Measurements from ENCODE around the gene AFDN. TPM values are rescaled to one million over a fixed set of nuclear protein-coding genes. Genes with fewer than 3 reads are reported as not detected.

AFDN gene
- total and polyA plus RNA-seq, 2 of the 8 experiments (the other 6 are each of a cell fraction or from before 2014, with no cell fraction given): 53.4 to 192 TPM

DNA sequence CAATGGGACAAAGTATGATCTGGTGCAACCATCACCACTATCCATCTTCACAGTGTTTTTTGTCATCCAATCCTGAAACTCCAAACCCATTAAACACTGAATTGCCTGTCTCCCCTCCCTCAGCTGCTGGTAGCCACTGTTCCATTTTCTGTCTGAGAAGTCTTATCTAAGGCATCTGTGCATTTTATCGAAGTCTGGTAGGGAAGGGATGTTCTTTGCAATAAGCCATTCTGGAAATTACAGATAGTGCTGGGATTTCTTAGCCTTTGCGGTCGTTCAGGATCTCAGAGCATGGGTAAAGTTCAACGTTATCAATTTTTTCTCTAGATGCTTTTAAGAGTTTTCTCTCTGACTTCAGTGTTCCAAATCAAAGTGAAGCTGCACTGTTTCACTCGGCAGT, 194.9 kb downstream of the AFDN start (continued):
- TF ChIP-seq, protein P1, sequence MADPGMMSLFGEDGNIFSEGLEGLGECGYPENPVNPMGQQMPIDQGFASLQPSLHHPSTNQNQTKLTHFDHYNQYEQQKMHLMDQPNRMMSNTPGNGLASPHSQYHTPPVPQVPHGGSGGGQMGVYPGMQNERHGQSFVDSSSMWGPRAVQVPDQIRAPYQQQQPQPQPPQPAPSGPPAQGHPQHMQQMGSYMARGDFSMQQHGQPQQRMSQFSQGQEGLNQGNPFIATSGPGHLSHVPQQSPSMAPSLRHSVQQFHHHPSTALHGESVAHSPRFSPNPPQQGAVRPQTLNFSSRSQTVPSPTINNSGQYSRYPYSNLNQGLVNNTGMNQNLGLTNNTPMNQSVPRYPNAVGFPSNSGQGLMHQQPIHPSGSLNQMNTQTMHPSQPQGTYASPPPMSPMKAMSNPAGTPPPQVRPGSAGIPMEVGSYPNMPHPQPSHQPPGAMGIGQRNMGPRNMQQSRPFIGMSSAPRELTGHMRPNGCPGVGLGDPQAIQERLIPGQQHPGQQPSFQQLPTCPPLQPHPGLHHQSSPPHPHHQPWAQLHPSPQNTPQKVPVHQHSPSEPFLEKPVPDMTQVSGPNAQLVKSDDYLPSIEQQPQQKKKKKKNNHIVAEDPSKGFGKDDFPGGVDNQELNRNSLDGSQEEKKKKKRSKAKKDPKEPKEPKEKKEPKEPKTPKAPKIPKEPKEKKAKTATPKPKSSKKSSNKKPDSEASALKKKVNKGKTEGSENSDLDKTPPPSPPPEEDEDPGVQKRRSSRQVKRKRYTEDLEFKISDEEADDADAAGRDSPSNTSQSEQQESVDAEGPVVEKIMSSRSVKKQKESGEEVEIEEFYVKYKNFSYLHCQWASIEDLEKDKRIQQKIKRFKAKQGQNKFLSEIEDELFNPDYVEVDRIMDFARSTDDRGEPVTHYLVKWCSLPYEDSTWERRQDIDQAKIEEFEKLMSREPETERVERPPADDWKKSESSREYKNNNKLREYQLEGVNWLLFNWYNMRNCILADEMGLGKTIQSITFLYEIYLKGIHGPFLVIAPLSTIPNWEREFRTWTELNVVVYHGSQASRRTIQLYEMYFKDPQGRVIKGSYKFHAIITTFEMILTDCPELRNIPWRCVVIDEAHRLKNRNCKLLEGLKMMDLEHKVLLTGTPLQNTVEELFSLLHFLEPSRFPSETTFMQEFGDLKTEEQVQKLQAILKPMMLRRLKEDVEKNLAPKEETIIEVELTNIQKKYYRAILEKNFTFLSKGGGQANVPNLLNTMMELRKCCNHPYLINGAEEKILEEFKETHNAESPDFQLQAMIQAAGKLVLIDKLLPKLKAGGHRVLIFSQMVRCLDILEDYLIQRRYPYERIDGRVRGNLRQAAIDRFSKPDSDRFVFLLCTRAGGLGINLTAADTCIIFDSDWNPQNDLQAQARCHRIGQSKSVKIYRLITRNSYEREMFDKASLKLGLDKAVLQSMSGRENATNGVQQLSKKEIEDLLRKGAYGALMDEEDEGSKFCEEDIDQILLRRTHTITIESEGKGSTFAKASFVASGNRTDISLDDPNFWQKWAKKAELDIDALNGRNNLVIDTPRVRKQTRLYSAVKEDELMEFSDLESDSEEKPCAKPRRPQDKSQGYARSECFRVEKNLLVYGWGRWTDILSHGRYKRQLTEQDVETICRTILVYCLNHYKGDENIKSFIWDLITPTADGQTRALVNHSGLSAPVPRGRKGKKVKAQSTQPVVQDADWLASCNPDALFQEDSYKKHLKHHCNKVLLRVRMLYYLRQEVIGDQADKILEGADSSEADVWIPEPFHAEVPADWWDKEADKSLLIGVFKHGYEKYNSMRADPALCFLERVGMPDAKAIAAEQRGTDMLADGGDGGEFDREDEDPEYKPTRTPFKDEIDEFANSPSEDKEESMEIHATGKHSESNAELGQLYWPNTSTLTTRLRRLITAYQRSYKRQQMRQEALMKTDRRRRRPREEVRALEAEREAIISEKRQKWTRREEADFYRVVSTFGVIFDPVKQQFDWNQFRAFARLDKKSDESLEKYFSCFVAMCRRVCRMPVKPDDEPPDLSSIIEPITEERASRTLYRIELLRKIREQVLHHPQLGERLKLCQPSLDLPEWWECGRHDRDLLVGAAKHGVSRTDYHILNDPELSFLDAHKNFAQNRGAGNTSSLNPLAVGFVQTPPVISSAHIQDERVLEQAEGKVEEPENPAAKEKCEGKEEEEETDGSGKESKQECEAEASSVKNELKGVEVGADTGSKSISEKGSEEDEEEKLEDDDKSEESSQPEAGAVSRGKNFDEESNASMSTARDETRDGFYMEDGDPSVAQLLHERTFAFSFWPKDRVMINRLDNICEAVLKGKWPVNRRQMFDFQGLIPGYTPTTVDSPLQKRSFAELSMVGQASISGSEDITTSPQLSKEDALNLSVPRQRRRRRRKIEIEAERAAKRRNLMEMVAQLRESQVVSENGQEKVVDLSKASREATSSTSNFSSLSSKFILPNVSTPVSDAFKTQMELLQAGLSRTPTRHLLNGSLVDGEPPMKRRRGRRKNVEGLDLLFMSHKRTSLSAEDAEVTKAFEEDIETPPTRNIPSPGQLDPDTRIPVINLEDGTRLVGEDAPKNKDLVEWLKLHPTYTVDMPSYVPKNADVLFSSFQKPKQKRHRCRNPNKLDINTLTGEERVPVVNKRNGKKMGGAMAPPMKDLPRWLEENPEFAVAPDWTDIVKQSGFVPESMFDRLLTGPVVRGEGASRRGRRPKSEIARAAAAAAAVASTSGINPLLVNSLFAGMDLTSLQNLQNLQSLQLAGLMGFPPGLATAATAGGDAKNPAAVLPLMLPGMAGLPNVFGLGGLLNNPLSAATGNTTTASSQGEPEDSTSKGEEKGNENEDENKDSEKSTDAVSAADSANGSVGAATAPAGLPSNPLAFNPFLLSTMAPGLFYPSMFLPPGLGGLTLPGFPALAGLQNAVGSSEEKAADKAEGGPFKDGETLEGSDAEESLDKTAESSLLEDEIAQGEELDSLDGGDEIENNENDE (IDR thresholded peaks at IDR 0.05; ENCODE audit: insufficient replicate concordance, low read length): no peak
- TF ChIP-seq, protein P2, sequence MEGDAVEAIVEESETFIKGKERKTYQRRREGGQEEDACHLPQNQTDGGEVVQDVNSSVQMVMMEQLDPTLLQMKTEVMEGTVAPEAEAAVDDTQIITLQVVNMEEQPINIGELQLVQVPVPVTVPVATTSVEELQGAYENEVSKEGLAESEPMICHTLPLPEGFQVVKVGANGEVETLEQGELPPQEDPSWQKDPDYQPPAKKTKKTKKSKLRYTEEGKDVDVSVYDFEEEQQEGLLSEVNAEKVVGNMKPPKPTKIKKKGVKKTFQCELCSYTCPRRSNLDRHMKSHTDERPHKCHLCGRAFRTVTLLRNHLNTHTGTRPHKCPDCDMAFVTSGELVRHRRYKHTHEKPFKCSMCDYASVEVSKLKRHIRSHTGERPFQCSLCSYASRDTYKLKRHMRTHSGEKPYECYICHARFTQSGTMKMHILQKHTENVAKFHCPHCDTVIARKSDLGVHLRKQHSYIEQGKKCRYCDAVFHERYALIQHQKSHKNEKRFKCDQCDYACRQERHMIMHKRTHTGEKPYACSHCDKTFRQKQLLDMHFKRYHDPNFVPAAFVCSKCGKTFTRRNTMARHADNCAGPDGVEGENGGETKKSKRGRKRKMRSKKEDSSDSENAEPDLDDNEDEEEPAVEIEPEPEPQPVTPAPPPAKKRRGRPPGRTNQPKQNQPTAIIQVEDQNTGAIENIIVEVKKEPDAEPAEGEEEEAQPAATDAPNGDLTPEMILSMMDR (IDR thresholded peaks at IDR 0.05; ENCODE audit: control extremely low read depth in 1 of 3, insufficient read depth in 1 of 3, low read depth in 1 of 3, low read length in 3 of 3): no peak
- no peak for TF ChIP-seq RFX5 (IDR thresholded peaks at IDR 0.05; ENCODE audit: borderline replicate concordance, low read depth, low read length)
- no peak for TF ChIP-seq SP2 (IDR thresholded peaks at IDR 0.05; ENCODE audit: low read length)
- TF ChIP-seq YY1 (IDR thresholded peaks at IDR 0.05; ENCODE audit: low read depth, low read length): no peak
- TF ChIP-seq HDAC2 (IDR thresholded peaks at IDR 0.05; ENCODE audit: borderline replicate concordance in 1 of 2, low read depth in 2 of 2, low read length in 2 of 2): no peak
- TF ChIP-seq, protein P3, sequence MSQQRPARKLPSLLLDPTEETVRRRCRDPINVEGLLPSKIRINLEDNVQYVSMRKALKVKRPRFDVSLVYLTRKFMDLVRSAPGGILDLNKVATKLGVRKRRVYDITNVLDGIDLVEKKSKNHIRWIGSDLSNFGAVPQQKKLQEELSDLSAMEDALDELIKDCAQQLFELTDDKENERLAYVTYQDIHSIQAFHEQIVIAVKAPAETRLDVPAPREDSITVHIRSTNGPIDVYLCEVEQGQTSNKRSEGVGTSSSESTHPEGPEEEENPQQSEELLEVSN (IDR thresholded peaks at IDR 0.05): no peak
- TF ChIP-seq GTF2F1 (IDR thresholded peaks at IDR 0.05; ENCODE audit: borderline replicate concordance, low read depth, low read length): no peak

Data from H1 (cell line).